HEK293 (cell line): Measurements from ENCODE around the gene EEF2K.

Experiments
- CTCF ChIA-PET: fragments of 350-600 bp; formaldehyde crosslinking; extraction: SDS; loops from one replicate; lab custom pipeline; 2021; ENCODE audit warnings: antibody characterized with exemption; lab: Yijun Ruan, JAX
- POLR2A ChIA-PET: fragments of 300-600 bp; formaldehyde crosslinking; extraction: SDS; loops from one replicate; lab custom pipeline; 2020; ENCODE audit warnings: antibody characterized with exemption, inconsistent platforms; lab: Yijun Ruan, JAX
- H3K27ac ChIP-seq: fragments of 200-500 bp; sonication (Bioruptor generic); 2 replicates; pipeline ENCODE4 v1.5.1; 2014; ENCODE audit warnings: low read depth, low read length, control low read depth, inconsistent platforms; ENCODE audit errors: extremely low read depth
- H3K36me3 ChIP-seq, 2 experiments: fragments of 200-500 bp in 1 of 2; sonication (Bioruptor generic) in 1 of 2; 1 replicate in 1 of 2; 2 replicates in 1 of 2; pipeline ENCODE4 v1.5.1; 2014 to 2017; ENCODE audit warnings: inconsistent platforms in 2 of 2, low read length in 2 of 2; ENCODE audit not compliant: control insufficient read depth in 2 of 2, insufficient read depth in 1 of 2
- H3K4me1 ChIP-seq: fragments of 200-500 bp; sonication (Bioruptor generic); 2 replicates; pipeline ENCODE4 v1.5.1; 2014; ENCODE audit warnings: mild to moderate bottlenecking, low read length, inconsistent platforms; ENCODE audit not compliant: control insufficient read depth, insufficient read depth
- H3K4me3 ChIP-seq: 2 replicates; pipeline ENCODE4 v1.5.1; 2011; ENCODE audit warnings: low read depth, mild to moderate bottlenecking, control low read depth, low read length, moderate library complexity
- H3K9me3 ChIP-seq: fragments of 200-500 bp; sonication (Bioruptor generic); 2 replicates; pipeline ENCODE4 v1.5.1; 2014; ENCODE audit warnings: low read depth, low read length, inconsistent platforms; ENCODE audit not compliant: control insufficient read depth, insufficient read depth
- GLI2 ChIP-seq: fragments of 450-650 bp; formaldehyde crosslinking; IDR thresholded peaks from 2 replicates; pipeline ENCODE4; 2017; ENCODE audit warnings: missing biosample characterization, missing genetic modification characterization, low read depth, borderline replicate concordance
- HOXA7 ChIP-seq: sonication (generic); formaldehyde crosslinking; IDR thresholded peaks from 2 replicates; pipeline ENCODE4 v1.8.1; 2022; ENCODE audit warnings: missing genetic modification reagents, borderline replicate concordance
- KLF10 ChIP-seq: fragments of 450-650 bp; IDR thresholded peaks from 2 replicates; pipeline ENCODE4 v1.5.1; 2018; ENCODE audit warnings: missing biosample characterization, mild to moderate bottlenecking, missing genetic modification characterization
- KLF16 ChIP-seq: fragments of 450-650 bp; formaldehyde crosslinking; IDR thresholded peaks from 2 replicates; pipeline ENCODE4 v1.5.1; 2017; ENCODE audit warnings: missing biosample characterization, missing genetic modification characterization
- KLF7 ChIP-seq: fragments of 450-650 bp; formaldehyde crosslinking; IDR thresholded peaks from 2 replicates; pipeline ENCODE4 v1.5.1; 2016; ENCODE audit warnings: missing biosample characterization, missing genetic modification characterization, borderline replicate concordance
- OSR2 ChIP-seq: fragments of 450-650 bp; formaldehyde crosslinking; IDR thresholded peaks from 2 replicates; pipeline ENCODE4 v1.5.1; 2016; ENCODE audit warnings: missing biosample characterization, missing genetic modification characterization
- PATZ1 ChIP-seq: fragments of 450-650 bp; formaldehyde crosslinking; IDR thresholded peaks from 2 replicates; pipeline ENCODE4 v1.5.1; 2016; ENCODE audit warnings: missing biosample characterization, missing genetic modification characterization
- PRDM1 ChIP-seq: fragments of 450-650 bp; formaldehyde crosslinking; IDR thresholded peaks from 2 replicates; pipeline ENCODE4; 2016; ENCODE audit warnings: missing biosample characterization, missing genetic modification characterization
- SETDB1 ChIP-seq: IDR thresholded peaks from one replicate; pipeline ENCODE4 v1.6.1; 2017; ENCODE audit warnings: mild to moderate bottlenecking, low read length, moderate library complexity, mixed read lengths; ENCODE audit not compliant: insufficient read length
- SP7 ChIP-seq: fragments of 450-650 bp; formaldehyde crosslinking; IDR thresholded peaks from 2 replicates; pipeline ENCODE4 v1.5.1; 2016; ENCODE audit warnings: missing biosample characterization, missing genetic modification characterization
- YY1 ChIP-seq: fragments of 450-650 bp; formaldehyde crosslinking; IDR thresholded peaks from 2 replicates; pipeline ENCODE4 v1.5.1; 2018; ENCODE audit warnings: missing biosample characterization, missing genetic modification characterization
- YY2 ChIP-seq: fragments of 450-650 bp; formaldehyde crosslinking; IDR thresholded peaks from 2 replicates; pipeline ENCODE4 v1.5.1; 2016; ENCODE audit warnings: missing biosample characterization, missing genetic modification characterization
- ZBTB21 ChIP-seq: fragments of 450-650 bp; formaldehyde crosslinking; IDR thresholded peaks from 2 replicates; pipeline ENCODE4 v1.5.1; 2017; ENCODE audit warnings: missing biosample characterization, missing genetic modification characterization
- ZBTB7A ChIP-seq: fragments of 450-650 bp; formaldehyde crosslinking; IDR thresholded peaks from 2 replicates; pipeline ENCODE4 v1.5.1; 2016; ENCODE audit warnings: low read depth, missing biosample characterization, missing genetic modification characterization
- ZFP3 ChIP-seq: fragments of 450-650 bp; formaldehyde crosslinking; IDR thresholded peaks from 2 replicates; pipeline ENCODE4 v1.5.1; 2016; ENCODE audit warnings: low read depth, missing biosample characterization, missing genetic modification characterization
- ZNF184 ChIP-seq: fragments of 450-650 bp; IDR thresholded peaks from 2 replicates; pipeline ENCODE4 v1.5.1; 2018; ENCODE audit warnings: missing biosample characterization, mild to moderate bottlenecking, missing genetic modification characterization
- ZNF2 ChIP-seq: fragments of 450-650 bp; formaldehyde crosslinking; IDR thresholded peaks from 2 replicates; pipeline ENCODE4 v1.5.1; 2016; ENCODE audit warnings: missing biosample characterization, missing genetic modification characterization
- ZNF324 ChIP-seq: fragments of 450-650 bp; formaldehyde crosslinking; IDR thresholded peaks from 2 replicates; pipeline ENCODE4 v1.5.1; 2016; ENCODE audit warnings: missing biosample characterization, missing genetic modification characterization
- ZNF335 ChIP-seq: fragments of 450-650 bp; formaldehyde crosslinking; conservative IDR thresholded peaks from 2 replicates; pipeline ENCODE4 v1.5.1; 2016; ENCODE audit warnings: missing biosample characterization, missing genetic modification characterization
- ZNF366 ChIP-seq: fragments of 450-650 bp; formaldehyde crosslinking; conservative IDR thresholded peaks from 2 replicates; pipeline ENCODE4 v1.5.1; 2016; ENCODE audit warnings: missing biosample characterization, missing genetic modification characterization
- ZNF37A ChIP-seq: fragments of 450-650 bp; IDR thresholded peaks from 2 replicates; pipeline ENCODE4 v1.5.1; 2018; ENCODE audit warnings: missing biosample characterization, missing genetic modification characterization
- ZNF394 ChIP-seq: fragments of 450-650 bp; formaldehyde crosslinking; IDR thresholded peaks from 2 replicates; pipeline ENCODE4 v1.5.1; 2016; ENCODE audit warnings: missing biosample characterization, missing genetic modification characterization, mild to moderate bottlenecking, moderate library complexity, borderline replicate concordance
- ZNF423 ChIP-seq: fragments of 450-650 bp; formaldehyde crosslinking; IDR thresholded peaks from 2 replicates; pipeline ENCODE4 v1.5.1; 2016; ENCODE audit warnings: missing biosample characterization, missing genetic modification characterization
- ZNF426 ChIP-seq: fragments of 450-650 bp; formaldehyde crosslinking; IDR thresholded peaks from 2 replicates; pipeline ENCODE4 v1.5.1; 2017; ENCODE audit warnings: missing biosample characterization, missing genetic modification characterization, mild to moderate bottlenecking, inconsistent platforms, moderate library complexity
- ZNF501 ChIP-seq: fragments of 450-650 bp; formaldehyde crosslinking; IDR thresholded peaks from 2 replicates; pipeline ENCODE4 v1.5.1; 2016; ENCODE audit warnings: missing biosample characterization, missing genetic modification characterization
- ZNF510 ChIP-seq: fragments of 450-650 bp; formaldehyde crosslinking; IDR thresholded peaks from 2 replicates; pipeline ENCODE4 v1.5.1; 2018; ENCODE audit warnings: mild to moderate bottlenecking, missing genetic modification characterization, missing biosample characterization; ENCODE audit not compliant: insufficient replicate concordance
- ZNF571 ChIP-seq: fragments of 450-650 bp; formaldehyde crosslinking; IDR thresholded peaks from 2 replicates; pipeline ENCODE4 v1.5.0; 2017; ENCODE audit warnings: missing biosample characterization, missing genetic modification characterization
- ZNF776 ChIP-seq: fragments of 450-650 bp; formaldehyde crosslinking; IDR thresholded peaks from 2 replicates; pipeline ENCODE4 v1.5.0; 2017; ENCODE audit warnings: missing biosample characterization, missing genetic modification characterization, borderline replicate concordance
- ZSCAN30 ChIP-seq: fragments of 450-650 bp; IDR thresholded peaks from 2 replicates; pipeline ENCODE4 v1.5.1; 2018; ENCODE audit warnings: missing biosample characterization, mild to moderate bottlenecking, missing genetic modification characterization, moderate library complexity
- TF ChIP-seq, protein P1 (sequence below): fragments of 450-650 bp; formaldehyde crosslinking; IDR thresholded peaks from 2 replicates; pipeline ENCODE4 v1.5.1; 2016; ENCODE audit warnings: missing biosample characterization, missing genetic modification characterization
- TF ChIP-seq, protein P2 (sequence below): fragments of 450-650 bp; formaldehyde crosslinking; IDR thresholded peaks from 2 replicates; pipeline ENCODE4 v1.5.1; 2017; ENCODE audit warnings: missing biosample characterization, missing genetic modification characterization

Gene EEF2K

GRCh38 chr16:22195445-22195694 is 10.7 kb upstream of the EEF2K start:
- POLR2A ChIA-PET, result interaction anchor here (0.8 to 2.1 kb wide), 2 partner anchors 11 to 101 kb away, joined by 3 to 6 read pairs; partner anchors contain the start of genes EEF2K and POLR3E
- TF ChIP-seq PRDM1 (peak; percentile 68), SETDB1 (no peak), HOXA7 (no peak), ZNF776 (tag by site-specific recombination) (no peak), ZBTB21 (tag by site-specific recombination) (no peak), ZNF366 (0 out of 2 replicates have a peak, but pooled peaks have one; percentile 33), ZBTB7A (tag by site-specific recombination) (0 out of 2 replicates have a peak, but pooled peaks have one; percentile 23), KLF7 (tag by site-specific recombination) (no peak), GLI2 (tag by site-specific recombination) (peak; percentile 35; the same call in 1 of the 2 replicates), YY1 (tag by site-specific recombination) (no peak), ZNF37A (tag by site-specific recombination) (no peak), ZNF426 (tag by site-specific recombination) (no peak), ZNF510 (tag by site-specific recombination) (no peak), OSR2 (tag by site-specific recombination) (no peak)
- no peaks in the 10 kb centered on the region for H3K9me3 ChIP-seq
- H3K4me1 ChIP-seq, result peaks cover 6% of the 10 kb centered on the region
- CTCF ChIA-PET, result interaction anchor here (0.6 to 2.6 kb wide), 7 partner anchors 13 to 404 kb away, joined by 3 to 14 read pairs (median 6); partner anchors contain the start of gene POLR3E
- H3K27ac ChIP-seq, result no peak overlapping the region
- no peak overlapping the region for H3K4me3 ChIP-seq
- H3K36me3 ChIP-seq, result no peaks in the 10 kb centered on the region

- peak overlapping the region; percentile 61 for H3K4me3 ChIP-seq
- no peaks in the 10 kb centered on the region for H3K9me3 ChIP-seq
- CTCF ChIA-PET, result interaction anchor here (0.6 to 2.6 kb wide), 10 partner anchors 12 to 479 kb away, joined by 3 to 14 read pairs (median 3); partner anchors contain the start of gene POLR3E
- peaks cover 6% of the 10 kb centered on the region for H3K4me1 ChIP-seq
- POLR2A ChIA-PET, result interaction anchor here (0.7 to 2.1 kb wide), 3 partner anchors 9 to 101 kb away, joined by 3 to 7 read pairs (median 6); partner anchors contain the start of genes EEF2K and POLR3E
- no peaks in the 10 kb centered on the region for H3K36me3 ChIP-seq
- H3K27ac ChIP-seq, result no peak overlapping the region
- peak; percentile 70 for TF ChIP-seq SP7 (tag by site-specific recombination)
- peak; percentile 80 for TF ChIP-seq KLF10 (tag by site-specific recombination)
- TF ChIP-seq ZNF324, result peak; percentile 91; the same call in 1 of the 2 replicates
- TF ChIP-seq ZNF184, result 0 out of 2 replicates have a peak, but pooled peaks have one; percentile 55
- TF ChIP-seq ZFP3 (tag by site-specific recombination), result peak; percentile 76
- TF ChIP-seq ZNF501 (tag by site-specific recombination), result peak; percentile 40; the same call in 1 of the 2 replicates
- peak; percentile 98 for TF ChIP-seq KLF16 (tag by site-specific recombination)
- TF ChIP-seq ZNF394 (tag by site-specific recombination), result peak; percentile 66; the same call in 1 of the 2 replicates
- TF ChIP-seq KLF7 (tag by site-specific recombination), result peak; percentile 97
- peak; percentile 90 for TF ChIP-seq ZNF2
- 0 out of 2 replicates have a peak, but pooled peaks have one; percentile 29 for TF ChIP-seq YY2 (tag by site-specific recombination)
- TF ChIP-seq, protein P1, sequence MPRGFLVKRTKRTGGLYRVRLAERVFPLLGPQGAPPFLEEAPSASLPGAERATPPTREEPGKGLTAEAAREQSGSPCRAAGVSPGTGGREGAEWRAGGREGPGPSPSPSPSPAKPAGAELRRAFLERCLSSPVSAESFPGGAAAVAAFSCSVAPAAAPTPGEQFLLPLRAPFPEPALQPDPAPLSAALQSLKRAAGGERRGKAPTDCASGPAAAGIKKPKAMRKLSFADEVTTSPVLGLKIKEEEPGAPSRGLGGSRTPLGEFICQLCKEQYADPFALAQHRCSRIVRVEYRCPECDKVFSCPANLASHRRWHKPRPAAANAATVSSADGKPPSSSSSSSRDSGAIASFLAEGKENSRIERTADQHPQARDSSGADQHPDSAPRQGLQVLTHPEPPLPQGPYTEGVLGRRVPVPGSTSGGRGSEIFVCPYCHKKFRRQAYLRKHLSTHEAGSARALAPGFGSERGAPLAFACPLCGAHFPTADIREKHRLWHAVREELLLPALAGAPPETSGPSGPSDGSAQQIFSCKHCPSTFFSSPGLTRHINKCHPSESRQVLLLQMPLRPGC, result peak; percentile 66; the same call in 1 of the 2 replicates
- TF ChIP-seq ZSCAN30 (tag by site-specific recombination), result peak; percentile 81
- no peak for TF ChIP-seq ZNF571 (tag by site-specific recombination)
- peak; percentile 87 for TF ChIP-seq ZNF335 (tag by site-specific recombination)
- TF ChIP-seq, protein P2, sequence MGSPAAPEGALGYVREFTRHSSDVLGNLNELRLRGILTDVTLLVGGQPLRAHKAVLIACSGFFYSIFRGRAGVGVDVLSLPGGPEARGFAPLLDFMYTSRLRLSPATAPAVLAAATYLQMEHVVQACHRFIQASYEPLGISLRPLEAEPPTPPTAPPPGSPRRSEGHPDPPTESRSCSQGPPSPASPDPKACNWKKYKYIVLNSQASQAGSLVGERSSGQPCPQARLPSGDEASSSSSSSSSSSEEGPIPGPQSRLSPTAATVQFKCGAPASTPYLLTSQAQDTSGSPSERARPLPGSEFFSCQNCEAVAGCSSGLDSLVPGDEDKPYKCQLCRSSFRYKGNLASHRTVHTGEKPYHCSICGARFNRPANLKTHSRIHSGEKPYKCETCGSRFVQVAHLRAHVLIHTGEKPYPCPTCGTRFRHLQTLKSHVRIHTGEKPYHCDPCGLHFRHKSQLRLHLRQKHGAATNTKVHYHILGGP, result no peak
- TF ChIP-seq ZNF423 (tag by site-specific recombination), result 0 out of 2 replicates have a peak, but pooled peaks have one; percentile 47
- TF ChIP-seq PATZ1 (tag by site-specific recombination), result 0 out of 2 replicates have a peak, but pooled peaks have one; percentile 49
Observed at GRCh38 chr16:22195695-22196558, 10.2 kb upstream of the EEF2K start.
